ENCODE results near the gene SLC22A1. TPM values are rescaled to one million over a fixed set of nuclear protein-coding genes. Genes with fewer than 3 reads are reported as not detected.

Gene SLC22A1
- total RNA-seq, 2 experiments from 2014 or later: not detected

DNA sequence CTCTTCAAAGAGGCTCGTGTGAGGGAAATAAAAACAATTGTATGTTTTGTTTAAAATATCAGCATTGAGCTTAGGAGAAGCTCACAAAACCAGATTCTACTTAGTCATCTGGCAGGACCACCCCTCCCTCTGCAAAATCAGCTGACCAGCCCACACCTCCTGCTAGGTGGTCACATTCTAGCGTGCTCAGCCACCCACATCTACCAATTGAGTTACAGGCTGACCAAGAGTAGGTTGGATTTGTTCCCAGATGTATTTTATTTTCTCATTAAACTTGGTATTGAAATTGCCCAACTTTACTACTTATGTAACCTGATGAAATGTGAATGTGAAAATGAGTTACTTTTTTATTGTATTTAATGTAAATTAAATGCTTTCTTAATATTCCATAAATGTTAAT lies 80.8 kb downstream of the SLC22A1 start:
- Mint-ChIP-seq H3K27ac (no peak overlapping the region), H3K9me3 (peaks cover 4% of the 10 kb centered on the region), H3K4me3 (no peak overlapping the region), H3K27me3 (ENCODE audit: low read depth) (peaks cover 23% of the 10 kb centered on the region), H3K36me3 (ENCODE audit: low read depth) (no peaks in the 10 kb centered on the region), H3K4me1 (ENCODE audit: low read depth) (no peaks in the 10 kb centered on the region)
- DNase-seq: no peak
- CTCF ChIA-PET: no interaction called here
- intact Hi-C loops (cut with micrococcal nuclease): no loop called here

- no peak for DNase-seq
- CTCF ChIA-PET: no interaction called here
- Mint-ChIP-seq H3K27ac (no peak overlapping the region), H3K36me3 (ENCODE audit: low read depth) (no peaks in the 10 kb centered on the region), H3K4me3 (no peak overlapping the region), H3K27me3 (ENCODE audit: low read depth) (peaks cover 19% of the 10 kb centered on the region), H3K4me1 (ENCODE audit: low read depth) (no peaks in the 10 kb centered on the region), H3K9me3 (peaks cover 8% of the 10 kb centered on the region)
- intact Hi-C loops (cut with micrococcal nuclease): no loop called here
Observed at GRCh38 chr6:160203076-160203475, 81.5 kb downstream of the SLC22A1 start.

GRCh38 chr6:160203522-160203921 lies 81.9 kb downstream of the SLC22A1 start:
- CTCF ChIA-PET: no interaction called here
- intact Hi-C loops (cut with micrococcal nuclease): no loop called here
- H3K4me1 Mint-ChIP-seq (ENCODE audit: low read depth): no peaks in the 10 kb centered on the region
- peaks cover 19% of the 10 kb centered on the region for H3K27me3 Mint-ChIP-seq (ENCODE audit: low read depth)
- no peak overlapping the region for H3K27ac Mint-ChIP-seq
- DNase-seq: no peak
- H3K4me3 Mint-ChIP-seq: no peak overlapping the region
- no peaks in the 10 kb centered on the region for H3K36me3 Mint-ChIP-seq (ENCODE audit: low read depth)
- peaks cover 10% of the 10 kb centered on the region for H3K9me3 Mint-ChIP-seq

DNA sequence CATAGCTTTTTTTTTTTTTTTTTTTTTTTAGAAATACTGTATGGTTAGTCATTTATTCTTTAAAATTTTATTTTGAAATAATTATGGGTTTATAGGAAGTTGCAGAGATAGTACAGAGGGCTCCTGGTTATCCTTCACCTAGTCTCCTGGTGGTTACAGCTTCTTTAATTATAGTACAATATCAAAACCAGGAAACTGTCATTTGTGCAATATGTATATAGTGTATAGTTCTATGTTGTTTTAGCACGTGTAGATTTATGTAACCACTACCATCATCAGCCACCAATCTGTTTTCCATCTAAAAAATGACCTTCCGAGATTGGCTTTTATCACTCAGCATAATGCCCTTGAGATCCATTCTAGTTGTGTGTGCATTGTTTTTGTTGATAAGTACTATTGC lies 82.3 kb downstream of the SLC22A1 start:
- Mint-ChIP-seq H3K9me3 (peaks cover 11% of the 10 kb centered on the region), H3K36me3 (ENCODE audit: low read depth) (no peaks in the 10 kb centered on the region), H3K4me3 (no peak overlapping the region), H3K4me1 (ENCODE audit: low read depth) (no peaks in the 10 kb centered on the region), H3K27me3 (ENCODE audit: low read depth) (peaks cover 19% of the 10 kb centered on the region), H3K27ac (no peak overlapping the region)
- DNase-seq: no peak
- intact Hi-C loops (cut with micrococcal nuclease): no loop called here
- CTCF ChIA-PET: no interaction called here

DNA sequence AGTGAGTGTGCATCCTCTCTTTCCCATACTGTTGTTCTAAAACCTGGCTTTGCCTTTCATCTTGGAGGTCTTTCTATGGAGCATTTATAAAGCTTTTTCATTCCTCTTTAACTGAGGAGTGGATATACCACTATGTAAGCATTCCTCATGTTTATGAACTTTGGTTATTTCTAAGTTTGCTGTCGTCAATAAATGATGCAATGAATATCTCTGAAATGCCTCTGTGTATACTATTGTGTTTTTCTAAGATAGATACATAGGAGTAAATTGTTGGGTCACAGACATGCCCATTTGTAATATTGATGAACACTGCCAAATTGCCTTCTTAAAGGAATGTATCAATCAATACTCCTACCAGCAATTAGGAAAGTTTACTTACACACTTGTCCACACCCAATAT lies 83.1 kb downstream of the SLC22A1 start:
- CTCF ChIA-PET: no interaction called here
- peaks cover 11% of the 10 kb centered on the region for H3K9me3 Mint-ChIP-seq
- peaks cover 19% of the 10 kb centered on the region for H3K27me3 Mint-ChIP-seq (ENCODE audit: low read depth)
- H3K27ac Mint-ChIP-seq: no peak overlapping the region
- H3K4me3 Mint-ChIP-seq: no peak overlapping the region
- intact Hi-C loops (cut with micrococcal nuclease): no loop called here
- no peaks in the 10 kb centered on the region for H3K36me3 Mint-ChIP-seq (ENCODE audit: low read depth)
- no peak for DNase-seq
- H3K4me1 Mint-ChIP-seq (ENCODE audit: low read depth): no peaks in the 10 kb centered on the region

- Mint-ChIP-seq H3K27ac (no peak overlapping the region), H3K27me3 (ENCODE audit: low read depth) (peaks cover 27% of the 10 kb centered on the region), H3K4me3 (no peak overlapping the region), H3K36me3 (ENCODE audit: low read depth) (no peaks in the 10 kb centered on the region), H3K9me3 (peaks cover 12% of the 10 kb centered on the region), H3K4me1 (ENCODE audit: low read depth) (no peaks in the 10 kb centered on the region)
- CTCF ChIA-PET: interaction anchor here (0.7 kb wide), 1 partner anchor 90 kb away, joined by 3 read pairs; no protein-coding TSS in a partner anchor
- intact Hi-C loops (cut with micrococcal nuclease): no loop called here
- no peak for DNase-seq
Observed at GRCh38 chr6:160207618-160208017, 86.0 kb downstream of the SLC22A1 start.

Other genes with a start within 250 kb of the SLC22A1 start
- gene MAS1, start 230.8 kb upstream of the SLC22A1 start, total RNA-seq: not detected
- gene IGF2R, start 152.7 kb upstream of the SLC22A1 start, total RNA-seq: 10 to 100 TPM; 42.1 to 44.5 TPM
- gene SLC22A2, start 137.0 kb downstream of the SLC22A1 start, total RNA-seq: not detected
- not detected for gene SLC22A3, start 226.6 kb downstream of the SLC22A1 start, total RNA-seq

All from activated naive CD4-positive, alpha-beta T cell treated with anti-CD3 and anti-CD28 coated beads for 36 hours (primary cell).